SK-N-SH (cell line): ENCODE results near the gene ANO2.

Experiments used
- ELF1 ChIP-seq: IDR thresholded peaks from 2 replicates; pipeline ENCODE4 v1.4.0; 2012
- EZH2phosphoT487 ChIP-seq: fragments of 200-600 bp; sonication (generic); IDR thresholded peaks from 2 replicates; pipeline ENCODE4 v1.6.1; 2017; ENCODE audit warnings: low read depth, mixed run types, mild to moderate bottlenecking, antibody characterized with exemption, moderate library complexity, borderline replicate concordance
- MXI1 ChIP-seq: IDR thresholded peaks from 2 replicates; pipeline ENCODE4 v1.6.1; 2012; ENCODE audit warnings: mild to moderate bottlenecking, low read depth, low read length, improper control_type of control experiment
- POLR2AphosphoS5 ChIP-seq: IDR thresholded peaks from 2 replicates; pipeline ENCODE4 v1.6.1; 2012; ENCODE audit warnings: low read depth, low read length
- TF ChIP-seq, protein P1 (sequence below): fragments of 200-600 bp; sonication (generic); IDR thresholded peaks from 2 replicates; pipeline ENCODE4 v1.6.1; 2017; ENCODE audit warnings: antibody characterized with exemption, mild to moderate bottlenecking, moderate library complexity

DNA sequence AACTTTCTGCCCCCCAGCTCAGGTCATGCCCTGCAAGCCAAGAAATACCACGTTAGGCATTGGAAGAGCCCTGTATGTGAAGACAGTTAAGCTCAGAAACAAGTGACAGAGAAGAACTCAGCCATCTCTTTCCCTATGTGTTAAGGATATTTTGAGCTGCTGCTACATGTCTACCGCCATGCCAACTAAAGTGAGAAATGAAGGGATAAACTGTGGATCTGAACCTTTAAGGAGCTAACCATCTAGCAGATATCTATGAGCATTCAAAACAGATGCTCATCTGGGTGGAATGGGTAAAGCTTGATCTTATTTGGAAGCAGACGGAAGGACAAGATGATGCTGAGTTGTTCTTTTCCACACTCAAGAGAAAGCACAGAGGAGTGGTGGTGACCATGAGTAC, 262.5 kb downstream of the ANO2 start:
- TF ChIP-seq MXI1 (no peak), EZH2phosphoT487 (no peak), ELF1 (no peak), POLR2AphosphoS5 (no peak)
- TF ChIP-seq, protein P1, sequence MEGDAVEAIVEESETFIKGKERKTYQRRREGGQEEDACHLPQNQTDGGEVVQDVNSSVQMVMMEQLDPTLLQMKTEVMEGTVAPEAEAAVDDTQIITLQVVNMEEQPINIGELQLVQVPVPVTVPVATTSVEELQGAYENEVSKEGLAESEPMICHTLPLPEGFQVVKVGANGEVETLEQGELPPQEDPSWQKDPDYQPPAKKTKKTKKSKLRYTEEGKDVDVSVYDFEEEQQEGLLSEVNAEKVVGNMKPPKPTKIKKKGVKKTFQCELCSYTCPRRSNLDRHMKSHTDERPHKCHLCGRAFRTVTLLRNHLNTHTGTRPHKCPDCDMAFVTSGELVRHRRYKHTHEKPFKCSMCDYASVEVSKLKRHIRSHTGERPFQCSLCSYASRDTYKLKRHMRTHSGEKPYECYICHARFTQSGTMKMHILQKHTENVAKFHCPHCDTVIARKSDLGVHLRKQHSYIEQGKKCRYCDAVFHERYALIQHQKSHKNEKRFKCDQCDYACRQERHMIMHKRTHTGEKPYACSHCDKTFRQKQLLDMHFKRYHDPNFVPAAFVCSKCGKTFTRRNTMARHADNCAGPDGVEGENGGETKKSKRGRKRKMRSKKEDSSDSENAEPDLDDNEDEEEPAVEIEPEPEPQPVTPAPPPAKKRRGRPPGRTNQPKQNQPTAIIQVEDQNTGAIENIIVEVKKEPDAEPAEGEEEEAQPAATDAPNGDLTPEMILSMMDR, result no peak
